GM21737 (cell line): ENCODE measurements around the gene PTPRN2.

Experiments used
- ATAC-seq: cut with Tn5 transposase; IDR thresholded peaks from one replicate; pipeline ENCODE4 v1.9.1; 2021; ENCODE audit warnings: mild to moderate bottlenecking, moderate library complexity; ENCODE audit not compliant: unreplicated experiment

PTPRN2 gene

DNA sequence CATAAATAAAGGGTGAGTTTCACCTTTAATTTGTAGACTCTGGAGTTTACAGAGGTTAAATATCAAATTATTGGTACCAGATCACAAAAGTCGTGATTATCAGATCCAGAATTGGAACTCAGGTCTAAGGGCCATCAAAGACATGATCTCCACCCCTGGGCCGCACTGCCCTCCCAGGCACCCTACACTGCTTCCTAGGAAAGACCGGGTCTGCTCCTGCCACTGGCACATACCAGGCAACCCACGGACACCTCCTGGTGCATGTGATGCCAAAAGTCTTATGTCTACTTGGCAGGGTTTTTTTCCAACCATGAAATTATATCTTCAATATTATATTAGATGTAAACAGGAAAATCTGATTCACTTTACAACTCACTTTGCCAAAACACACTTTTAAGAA lies 452.8 kb downstream of the PTPRN2 start:
- ATAC-seq, result no peak

DNA sequence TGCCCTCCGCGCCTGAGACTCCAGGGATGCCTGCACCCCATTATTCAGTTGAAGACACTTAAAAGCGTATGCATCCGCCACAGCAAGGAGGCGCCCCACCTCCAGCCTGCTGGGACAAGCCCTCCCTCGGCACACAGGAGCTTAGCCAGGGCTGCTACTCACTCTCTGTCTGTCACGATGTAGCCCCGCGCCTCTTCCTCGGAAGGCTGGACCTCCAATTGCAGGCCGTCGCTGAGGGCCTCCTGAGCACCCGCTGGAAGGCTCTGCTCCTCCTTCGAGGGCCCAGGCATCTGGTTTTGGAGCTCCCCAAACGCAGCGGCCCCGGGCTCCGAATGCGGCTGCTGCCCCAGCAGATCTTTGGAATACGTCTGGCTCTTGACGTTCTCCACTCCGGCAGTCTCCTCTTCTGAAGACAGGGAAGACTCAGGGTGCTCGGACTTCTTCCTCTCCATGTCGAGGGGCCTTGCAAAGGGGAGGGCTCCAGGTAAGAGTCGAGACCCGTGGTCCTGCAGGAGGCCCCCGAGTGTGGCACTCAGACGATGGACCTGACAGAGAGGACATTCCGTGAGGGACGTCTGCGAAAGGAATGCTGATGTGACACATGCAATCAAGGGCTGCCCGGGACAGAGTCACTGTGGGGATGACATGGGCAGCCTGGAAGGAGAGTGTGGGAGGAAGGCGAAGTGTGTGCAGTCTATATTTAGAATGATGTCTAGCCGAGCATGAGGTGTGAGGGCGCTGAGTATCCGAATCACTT lies 453.9 kb downstream of the PTPRN2 start:
- ATAC-seq, result no peak

DNA sequence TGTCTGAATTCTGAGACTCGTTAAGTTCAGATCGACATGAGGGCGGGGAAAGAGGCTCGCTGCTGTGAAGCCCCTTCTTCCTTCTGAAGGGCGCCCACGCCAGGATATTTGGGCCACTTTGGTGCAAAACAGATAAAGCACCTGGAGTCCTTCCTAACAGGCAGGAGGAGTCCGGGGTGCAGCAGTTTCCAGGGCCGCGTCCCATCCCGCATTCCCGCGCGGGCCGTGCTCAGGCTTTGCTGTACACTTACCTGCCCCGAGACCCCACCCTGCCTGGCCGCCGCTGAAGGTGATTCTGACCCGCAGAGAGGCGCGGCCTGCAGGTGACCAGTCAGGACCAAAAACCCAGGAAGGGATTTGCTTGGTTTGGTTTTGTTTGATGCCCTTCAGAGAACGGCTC lies 454.6 kb downstream of the PTPRN2 start:
- ATAC-seq, result no peak

DNA sequence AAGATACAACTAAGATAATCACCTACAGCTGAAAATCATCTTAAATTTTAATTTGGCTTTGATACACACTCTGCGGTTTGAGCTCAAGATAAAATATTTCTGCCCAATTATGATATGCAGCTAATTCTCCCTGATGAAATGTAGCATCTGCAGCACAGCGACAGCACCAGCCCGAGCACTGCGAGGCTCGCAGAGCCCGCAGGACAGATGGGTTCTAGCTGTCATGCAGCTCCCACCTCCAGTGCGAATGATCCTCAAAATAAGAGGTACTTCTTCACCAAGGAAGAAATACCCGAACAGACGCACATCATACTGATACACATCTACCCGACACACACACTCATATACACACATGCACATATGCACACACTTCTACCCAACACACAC lies 457.6 kb downstream of the PTPRN2 start:
- ATAC-seq, result no peak

DNA sequence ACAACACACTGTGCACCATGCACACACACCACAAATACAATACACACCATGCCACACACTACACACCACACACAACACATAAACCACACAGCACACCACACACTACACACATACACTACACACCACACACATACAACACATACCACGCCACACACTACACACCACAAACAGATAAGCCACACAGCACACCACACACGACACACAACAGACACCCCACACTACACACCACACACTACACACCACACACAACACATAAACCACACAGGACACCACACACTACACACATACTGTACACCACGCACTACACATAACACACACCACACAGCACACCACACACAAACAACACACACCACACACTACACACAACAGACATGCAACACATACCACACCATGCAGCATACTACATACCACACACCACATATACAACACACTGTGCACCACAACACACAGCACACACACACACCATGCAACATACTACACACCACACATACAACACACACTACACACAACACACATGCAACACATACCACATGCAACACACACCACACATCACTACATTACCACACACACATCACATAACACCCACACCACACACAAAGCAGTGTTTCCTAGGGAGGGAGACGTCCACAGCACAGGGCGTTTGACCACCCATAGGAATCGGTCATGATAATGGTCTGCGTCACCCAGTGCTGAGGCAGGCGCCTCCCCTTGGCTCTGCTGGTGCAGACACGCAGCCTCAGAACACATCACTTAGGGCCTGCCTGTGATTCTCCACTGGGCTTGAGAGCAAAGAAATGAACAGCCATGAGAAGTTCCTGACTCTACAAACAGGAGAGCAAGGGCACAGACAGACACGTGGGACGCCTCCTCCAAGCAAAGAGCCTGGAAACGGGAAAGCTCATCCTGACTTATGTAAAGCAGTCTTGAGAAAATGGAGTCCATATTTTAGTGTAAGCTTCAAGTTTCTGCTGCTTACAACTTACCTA lies 458.3 kb downstream of the PTPRN2 start:
- ATAC-seq, result no peak

DNA sequence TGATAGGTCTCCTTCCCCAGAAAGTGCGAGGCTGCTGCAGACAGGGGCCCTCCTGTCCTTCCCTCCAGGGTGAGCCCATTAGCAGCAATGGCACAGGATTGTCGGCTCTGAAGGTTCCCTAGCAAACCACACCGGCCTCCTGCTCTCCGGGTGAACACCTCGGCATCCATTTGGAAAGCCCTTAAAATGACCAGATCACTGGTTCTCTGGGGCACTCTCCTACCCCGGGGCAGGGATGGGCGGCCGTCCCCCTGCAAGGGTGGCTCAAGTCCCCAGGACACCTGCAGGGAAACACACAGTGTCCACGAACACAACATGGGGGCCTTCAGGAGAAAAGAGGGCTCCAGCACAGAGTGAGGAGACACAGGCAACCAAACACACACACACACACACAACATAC lies 459.1 kb downstream of the PTPRN2 start:
- no peak for ATAC-seq

DNA sequence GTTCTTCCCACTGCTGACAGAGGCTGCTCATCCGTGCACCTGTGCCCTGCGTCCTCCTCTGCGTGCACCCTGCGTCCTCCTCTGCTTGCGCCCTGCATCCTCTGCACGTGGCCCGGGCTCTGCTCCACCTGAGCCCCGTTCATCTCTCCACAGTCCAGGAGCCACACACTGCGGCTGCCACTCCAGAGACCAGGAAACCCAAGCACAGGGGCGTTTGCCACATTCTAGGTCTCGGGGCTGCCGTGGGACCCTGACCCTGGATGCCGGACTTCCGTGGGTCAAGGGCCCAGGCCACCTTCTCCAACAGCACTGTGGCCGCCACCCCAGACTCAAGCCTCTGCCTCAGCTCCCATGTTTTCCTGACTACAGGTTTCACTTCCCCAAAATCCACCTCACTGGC lies 460.4 kb downstream of the PTPRN2 start:
- ATAC-seq, result no peak

DNA sequence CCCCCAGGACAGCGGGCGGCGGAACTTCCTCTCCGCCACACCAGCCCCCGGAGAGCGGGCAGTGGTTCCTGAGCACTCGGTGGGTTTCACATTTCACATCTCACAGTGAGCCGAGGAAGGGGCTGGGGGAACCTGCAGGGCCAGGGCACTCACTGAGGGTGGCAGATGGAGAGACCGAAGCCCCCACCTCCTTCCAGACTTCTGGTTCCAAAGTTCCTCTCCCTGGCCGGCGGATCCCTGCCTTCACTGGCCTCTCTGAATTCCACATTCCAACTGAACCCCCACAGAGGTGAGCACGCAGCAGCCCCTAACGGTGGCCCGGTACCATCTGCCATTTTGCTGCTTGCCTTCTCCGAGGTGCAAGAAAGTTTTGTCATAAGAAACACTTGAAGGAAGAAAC lies 461.0 kb downstream of the PTPRN2 start:
- no peak for ATAC-seq

DNA sequence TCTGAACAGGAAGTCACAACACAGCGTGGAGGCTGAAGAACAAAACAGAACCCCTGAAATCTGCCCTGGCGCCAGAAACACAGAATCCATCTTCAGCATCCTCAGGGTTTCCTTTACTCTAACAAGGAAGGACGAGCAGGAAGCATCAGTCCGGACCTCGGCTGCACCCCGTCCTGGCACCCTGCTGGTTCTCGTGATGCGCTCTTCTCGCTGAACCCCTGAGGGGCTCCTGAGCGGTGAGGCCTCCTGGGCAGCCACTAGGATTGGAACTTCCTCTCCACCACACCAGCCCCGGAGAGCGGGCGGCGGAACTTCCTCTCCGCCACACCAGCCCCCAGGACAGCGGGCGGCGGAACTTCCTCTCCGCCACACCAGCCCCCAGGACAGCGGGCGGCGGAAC lies 461.9 kb downstream of the PTPRN2 start:
- ATAC-seq, result no peak

DNA sequence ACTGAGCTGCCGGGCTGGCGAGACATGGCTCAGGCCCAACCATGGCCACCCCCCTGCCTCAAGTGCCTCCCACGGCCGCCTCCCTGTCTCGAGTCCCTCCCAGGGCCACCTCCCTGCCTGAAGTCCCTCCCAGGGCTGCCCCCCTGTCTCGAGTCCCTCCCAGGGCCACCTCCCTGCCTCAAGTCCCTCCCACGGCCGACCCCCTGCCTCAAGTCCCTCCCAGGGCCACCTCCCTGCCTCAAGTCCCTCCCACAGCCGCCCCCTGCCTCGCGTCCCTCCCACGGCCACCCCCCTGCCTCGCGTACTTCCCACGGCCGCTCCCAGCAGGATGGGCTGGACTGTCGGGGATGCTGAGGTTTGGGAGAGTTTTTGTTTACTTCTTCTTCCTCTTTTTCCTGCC lies 462.5 kb downstream of the PTPRN2 start:
- ATAC-seq, result no peak

DNA sequence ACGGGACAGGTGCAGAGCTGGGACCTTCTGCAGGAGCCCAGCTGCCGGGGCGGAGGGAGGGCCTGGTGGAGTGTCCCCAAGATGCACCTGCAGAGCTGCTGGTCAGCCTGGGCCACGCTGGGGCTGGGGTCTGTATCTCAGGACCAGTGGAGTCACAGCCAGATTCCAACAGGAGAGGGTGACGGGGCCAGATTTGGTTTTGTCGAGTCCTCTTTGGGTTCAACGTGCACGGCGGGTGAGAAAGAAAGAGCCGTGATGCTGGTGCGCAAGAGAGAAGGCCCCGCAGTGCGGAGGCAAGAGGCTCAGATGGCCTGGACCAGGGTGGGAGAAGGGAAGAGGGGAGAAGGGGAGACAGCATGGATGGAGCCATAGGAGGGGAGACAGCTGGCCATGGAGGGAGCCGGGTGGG lies 462.9 kb downstream of the PTPRN2 start:
- ATAC-seq, result no peak

DNA sequence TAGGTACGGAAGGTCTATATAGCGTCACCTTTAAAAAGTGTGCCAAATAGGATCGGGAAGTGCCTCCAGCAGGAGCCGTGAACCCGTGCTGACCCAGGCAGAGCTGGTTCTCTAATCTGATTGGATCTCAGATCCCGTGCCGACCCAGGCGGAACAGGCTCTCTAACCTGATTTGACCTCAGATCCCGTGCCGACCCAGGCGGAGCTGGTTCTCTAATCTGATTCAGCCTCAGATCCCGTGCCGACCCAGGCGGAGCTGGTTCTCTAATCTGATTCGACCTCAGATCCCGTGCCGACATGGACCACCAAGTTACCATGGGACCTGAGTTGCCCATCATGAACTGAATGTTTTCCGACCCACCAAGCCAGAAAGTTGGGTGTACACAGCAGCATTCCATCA lies 463.9 kb downstream of the PTPRN2 start:
- no peak for ATAC-seq

DNA sequence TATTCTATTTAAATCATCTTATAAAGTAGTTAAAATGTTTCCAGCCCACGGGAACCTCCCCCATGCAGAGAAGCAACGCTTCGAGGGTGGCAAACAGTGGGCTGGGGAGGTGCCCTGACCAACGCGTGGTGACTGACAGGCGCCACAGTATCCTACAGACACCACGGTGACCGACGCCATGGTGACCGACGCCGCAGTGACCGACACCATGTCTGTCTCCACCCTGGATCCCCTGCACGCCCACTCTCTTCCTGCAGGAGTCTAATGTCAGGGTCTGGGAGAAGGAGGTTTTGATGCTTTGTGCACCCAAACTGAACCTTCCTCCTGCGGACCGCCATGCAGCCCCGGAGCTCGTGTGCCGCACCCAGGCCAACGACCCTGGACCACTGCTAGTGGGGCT lies 464.4 kb downstream of the PTPRN2 start:
- ATAC-seq, result no peak

DNA sequence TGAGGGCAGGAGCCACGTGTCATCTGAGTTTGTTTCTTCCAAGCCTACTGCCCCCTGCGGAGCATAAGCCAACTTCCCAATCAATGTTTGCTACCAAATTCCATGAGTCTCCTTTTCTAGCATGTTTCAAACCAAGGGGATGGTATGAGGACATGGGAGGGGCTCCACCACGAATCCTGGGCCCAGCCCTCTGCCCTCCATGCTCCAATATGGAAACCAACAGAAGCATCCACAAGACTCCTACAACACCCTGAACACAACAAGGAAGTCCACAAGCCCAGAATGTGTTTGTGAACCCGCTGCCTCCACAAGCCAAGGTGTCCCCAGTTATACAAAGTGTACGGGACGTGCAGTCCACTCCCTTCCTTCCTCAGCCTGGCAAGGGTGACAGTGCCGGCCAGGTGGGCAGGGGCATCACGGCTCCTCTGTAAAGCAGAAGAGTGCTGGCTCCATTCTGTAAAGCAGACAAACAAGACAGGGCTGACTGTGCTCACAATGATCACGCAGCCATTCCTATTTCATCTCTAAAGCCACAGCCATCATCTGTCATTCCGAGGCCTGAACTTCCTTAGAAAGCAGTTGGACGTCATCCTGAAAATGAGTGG lies 466.1 kb downstream of the PTPRN2 start:
- no peak for ATAC-seq

DNA sequence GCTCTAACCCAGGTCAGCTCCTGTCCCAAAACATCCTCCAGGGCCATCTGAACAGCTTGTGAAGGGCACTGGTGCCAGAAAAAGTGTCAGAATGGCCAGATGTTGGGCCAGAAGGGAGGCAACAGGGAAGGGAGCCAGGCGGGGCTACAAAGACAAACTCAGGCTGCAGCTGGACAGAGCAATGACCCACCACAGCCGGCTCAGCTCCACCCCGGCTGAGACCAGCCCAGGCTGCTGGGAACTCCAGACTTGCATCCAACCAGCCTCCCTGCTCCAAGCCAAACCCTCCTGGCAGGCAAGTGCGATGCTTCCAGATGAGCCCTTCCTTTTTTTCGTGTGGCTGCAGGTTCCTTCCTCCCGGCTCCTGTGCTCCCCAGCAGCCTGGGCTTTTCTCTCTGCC lies 466.9 kb downstream of the PTPRN2 start:
- ATAC-seq, result no peak

DNA sequence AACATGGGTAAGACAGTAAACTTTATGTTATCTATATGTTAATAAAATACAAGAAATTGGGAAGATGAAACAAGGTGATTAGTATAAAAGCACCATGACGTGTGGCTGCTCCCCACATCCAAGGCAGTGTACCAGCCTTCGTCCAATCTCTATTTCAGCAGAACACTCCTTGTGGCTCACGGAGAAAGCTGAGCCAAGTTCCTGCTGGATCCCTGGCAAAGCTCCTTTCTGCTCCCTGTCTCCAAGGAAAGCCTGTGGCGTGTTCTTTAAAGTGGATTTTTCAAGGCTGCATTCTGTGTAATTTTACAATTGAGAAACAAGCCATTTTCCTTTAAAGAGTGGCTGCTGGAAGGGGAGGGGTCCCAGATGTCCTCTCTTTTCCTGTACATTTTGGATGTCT lies 467.3 kb downstream of the PTPRN2 start:
- ATAC-seq, result no peak

DNA sequence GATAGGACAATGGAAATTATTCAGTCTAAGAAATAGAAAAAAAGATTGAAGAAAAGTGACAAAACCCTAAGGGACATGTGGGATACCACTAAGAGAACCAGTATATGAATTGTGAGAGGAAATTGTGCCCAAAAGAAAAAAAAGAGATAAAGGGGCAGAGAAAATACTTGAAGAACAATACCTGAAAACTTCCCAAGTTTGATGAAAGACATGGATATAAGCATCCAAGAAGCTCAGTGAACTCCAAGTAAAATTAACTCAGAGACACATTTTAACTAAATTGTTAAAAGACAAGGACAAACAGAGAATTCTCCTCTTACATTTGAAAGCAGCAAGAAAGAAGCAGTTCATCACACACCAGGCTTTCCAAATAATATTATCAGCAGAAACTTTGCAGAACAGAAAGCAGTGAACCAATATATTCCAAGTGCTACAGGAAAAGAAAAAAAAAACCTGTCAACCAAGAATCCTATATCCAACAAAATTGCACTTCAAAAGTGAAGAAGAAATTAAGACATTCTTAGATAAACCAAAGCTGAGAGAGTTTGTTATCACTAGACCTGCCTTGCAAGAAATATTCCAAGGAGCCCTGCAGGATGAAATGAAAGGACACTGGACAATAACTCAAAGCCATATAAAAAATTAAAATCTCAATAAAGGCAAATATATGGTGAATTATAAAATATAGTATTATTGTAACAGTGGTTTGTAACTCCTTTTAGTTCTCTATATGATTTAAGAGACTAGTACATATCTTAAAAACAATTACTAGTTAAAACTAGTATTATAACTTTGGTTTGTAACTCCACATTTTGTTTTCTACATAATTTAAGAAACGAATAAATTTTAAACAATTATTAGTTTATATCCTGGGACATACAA lies 470.0 kb downstream of the PTPRN2 start:
- ATAC-seq, result no peak

DNA sequence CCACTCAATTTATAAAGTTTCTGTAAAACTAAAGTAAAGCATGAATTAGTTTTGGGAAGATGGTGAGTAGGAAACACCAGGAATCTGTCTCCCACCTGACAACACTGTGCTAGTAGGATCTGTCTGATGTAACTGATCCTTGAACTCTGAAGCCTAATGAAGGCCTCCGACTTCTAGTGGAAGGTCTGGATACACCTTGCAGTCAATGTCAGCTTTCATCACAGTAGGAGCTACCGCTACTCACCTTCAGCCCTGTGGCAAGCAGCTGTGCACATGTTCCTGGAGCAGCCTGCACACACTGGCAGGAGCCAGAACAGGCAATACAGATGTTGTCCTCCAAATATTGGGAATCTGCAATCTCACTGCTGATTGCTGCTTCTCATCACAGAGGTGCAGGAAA lies 471.4 kb downstream of the PTPRN2 start:
- no peak for ATAC-seq

DNA sequence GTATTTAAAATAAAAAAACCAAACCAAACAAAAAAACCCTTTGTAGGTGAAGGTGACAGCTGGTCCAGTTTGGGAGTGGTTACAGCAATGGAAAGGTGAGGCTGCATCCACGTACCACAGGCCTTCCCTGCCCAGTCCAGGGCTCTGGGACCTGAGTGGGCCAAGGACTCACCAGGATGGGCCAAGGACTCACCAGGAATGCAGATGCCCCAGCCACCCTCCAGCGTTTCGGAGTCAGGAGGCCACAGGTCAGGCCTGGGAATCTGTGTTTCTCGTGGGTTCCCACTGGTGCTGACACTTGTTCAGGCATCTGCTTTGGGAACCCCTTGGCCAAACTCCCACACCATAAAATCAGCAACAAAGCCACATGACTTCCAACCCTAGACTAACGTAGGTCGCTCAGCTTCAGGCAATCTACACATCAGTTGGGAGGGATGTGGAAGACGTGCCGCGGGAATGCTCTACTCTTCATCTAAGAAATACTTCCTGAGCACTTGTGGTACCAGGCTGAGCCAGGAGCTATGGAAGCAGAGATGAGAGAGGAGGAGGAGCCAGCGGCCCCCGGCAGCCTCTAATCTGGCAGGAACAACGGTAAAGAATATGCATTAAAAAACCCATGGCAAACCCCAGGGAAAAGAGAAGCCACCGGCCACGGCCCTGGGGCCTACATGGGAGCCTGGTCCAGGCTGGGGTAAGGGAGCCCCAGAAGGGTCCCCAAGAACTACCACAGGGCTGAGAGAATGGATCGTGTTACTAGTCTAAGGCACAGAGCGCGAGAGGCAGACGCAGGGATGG lies 473.4 kb downstream of the PTPRN2 start:
- ATAC-seq, result no peak
